ENCODE data around the gene SPTBN1. TPM values are rescaled to one million over a fixed set of nuclear protein-coding genes. Genes with fewer than 3 reads are reported as not detected.

Gene SPTBN1
- total RNA-seq, 1 donor from 2014 or later, result 229 TPM

DNA sequence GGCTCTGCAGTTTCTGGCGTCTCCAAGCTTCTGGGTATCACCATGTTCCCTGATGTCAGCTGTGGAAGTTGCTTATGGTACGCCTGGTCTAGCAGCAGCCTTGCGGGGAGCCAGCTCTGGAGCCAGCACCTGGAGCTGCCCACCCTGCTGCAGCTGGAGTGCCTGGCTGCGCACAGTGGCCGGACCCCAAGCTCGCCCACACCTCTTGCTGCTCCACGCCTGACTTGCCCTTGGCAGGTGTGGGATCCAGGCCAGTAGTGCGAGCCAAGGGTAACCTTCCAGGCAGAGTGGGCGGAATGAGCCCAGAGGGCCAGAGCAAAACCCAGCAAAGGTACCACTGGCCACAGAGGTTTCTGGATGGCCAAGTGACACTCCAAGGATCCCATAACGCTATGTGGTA is 254.1 kb downstream of the SPTBN1 start:
- DNase-seq, result no peak

DNA sequence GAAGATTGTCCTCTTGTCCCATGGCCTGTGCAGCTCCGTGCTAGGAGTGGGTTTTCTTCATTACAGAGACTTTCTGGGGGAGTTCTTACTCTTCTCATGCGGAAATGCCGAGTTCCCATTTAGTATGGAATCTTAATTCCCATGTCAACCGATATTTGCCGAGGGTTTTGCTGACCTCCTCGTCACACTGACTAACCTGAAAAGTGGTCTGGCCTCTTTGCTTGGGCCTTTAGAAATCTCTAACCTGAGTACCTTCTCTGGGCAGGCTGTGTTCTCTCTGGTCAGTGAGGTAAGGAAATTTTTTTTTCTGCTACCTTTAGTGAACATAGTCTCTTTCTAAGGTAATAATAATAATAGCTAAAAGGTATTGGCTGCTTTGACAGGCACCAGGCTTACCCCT is 256.4 kb downstream of the SPTBN1 start:
- no peak for DNase-seq

DNA sequence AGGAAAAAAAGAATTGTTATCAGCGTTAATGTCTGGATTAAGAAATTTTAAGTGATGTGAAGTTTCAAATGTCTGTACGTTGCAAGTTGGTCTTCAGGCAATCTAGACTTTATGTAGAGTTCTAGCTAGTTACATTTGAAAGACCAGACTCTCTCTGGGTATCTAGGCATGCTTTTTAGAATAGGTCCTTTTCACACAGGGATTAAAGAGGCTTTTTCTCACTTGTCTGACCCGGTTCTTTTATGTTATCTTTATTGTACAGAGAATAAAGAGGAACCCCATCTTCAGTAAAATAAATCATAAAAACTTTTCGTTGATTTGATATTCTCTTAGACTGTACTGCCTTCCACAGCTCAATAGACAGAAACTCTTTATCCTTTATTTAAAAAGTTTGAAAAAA is 258.9 kb downstream of the SPTBN1 start:
- DNase-seq, result no peak

DNA sequence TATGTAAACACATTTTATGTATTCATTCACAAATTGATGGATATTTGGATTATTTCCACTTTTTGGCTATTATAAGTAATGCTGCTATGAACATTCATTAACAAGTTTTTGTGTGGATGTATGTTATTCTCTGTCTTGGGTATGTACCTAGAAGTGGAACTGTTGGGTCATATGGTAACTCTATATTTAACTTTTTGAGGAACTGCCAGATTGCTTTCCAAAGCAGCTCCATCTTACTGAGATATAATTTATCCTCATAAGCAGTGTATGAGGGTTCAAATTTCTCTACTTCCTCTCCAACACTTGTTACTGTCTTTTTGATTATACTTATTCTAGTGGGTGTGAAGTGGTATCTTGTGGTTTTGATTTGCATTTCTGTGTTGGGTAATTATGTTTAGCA is 260.2 kb downstream of the SPTBN1 start:
- DNase-seq, result no peak

DNA sequence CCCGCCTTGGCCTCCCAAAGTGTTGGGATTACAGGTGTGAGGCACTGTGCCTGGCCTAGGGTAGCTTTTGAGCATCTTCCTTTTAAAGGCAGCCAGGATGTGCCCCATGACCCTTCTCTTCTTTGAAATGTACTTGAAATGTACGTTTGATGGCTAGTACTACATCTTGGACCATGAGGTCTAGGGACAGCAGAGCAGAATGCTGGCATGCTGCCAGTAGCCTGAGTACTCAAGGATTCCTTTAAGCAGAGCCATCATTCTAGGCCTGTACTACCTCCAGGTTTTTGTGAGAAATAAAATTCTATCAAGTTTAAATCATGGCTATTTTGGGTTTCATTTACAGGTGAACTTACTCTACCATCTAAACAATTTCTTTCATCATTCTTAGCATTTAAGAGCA is 264.4 kb downstream of the SPTBN1 start:
- DNase-seq, result no peak

Other genes with a start within 250 kb of the SPTBN1 start
- gene TSPYL6, start 200.1 kb upstream of the SPTBN1 start, total RNA-seq, result not detected

Data from skin of body (tissue), 2 donors.